ENCODE data around the gene ADIPOR2. TPM values are rescaled to one million over a fixed set of nuclear protein-coding genes. Genes with fewer than 3 reads are reported as not detected.

Gene ADIPOR2
- total RNA-seq, 1 donor from 2014 or later = 50.5 TPM

DNA sequence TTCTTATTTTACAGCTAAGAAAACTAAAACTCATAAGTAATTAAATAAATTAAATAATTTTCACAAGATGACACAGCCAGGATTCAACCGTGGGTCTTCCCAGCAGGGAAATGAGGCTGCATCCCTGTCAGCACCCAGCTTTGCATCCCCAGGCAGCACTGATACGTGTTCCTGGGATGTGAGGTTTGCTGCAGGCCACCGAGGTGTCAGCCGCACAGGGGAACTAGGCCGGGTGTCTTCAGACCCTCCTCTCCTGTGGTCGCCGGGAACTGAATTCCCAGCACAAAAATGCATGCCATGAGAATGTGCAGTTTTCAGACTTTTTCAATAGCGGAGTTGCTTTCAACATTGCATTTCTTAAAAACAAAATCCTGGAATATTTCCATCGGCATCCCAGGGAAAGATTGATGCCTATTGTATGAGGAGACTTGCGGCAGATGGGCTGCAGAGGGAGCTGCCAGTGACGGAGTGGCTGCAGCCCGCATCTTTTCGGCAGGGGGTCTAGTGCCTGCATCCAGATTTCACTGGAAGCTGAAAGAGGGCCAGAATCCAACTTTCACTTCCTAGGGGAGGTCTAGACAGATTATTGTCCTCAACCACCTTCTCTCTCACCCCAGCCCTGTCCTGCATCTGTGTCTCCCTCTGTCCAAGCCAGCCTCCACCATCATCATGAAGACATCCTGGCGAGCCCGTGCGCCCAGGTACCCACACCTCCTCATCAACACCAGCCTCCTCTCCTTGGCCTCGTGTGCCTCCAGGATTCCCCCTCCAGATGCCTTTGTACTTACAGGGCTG, 142.1 kb downstream of the ADIPOR2 start:
- no peak for ATAC-seq

DNA sequence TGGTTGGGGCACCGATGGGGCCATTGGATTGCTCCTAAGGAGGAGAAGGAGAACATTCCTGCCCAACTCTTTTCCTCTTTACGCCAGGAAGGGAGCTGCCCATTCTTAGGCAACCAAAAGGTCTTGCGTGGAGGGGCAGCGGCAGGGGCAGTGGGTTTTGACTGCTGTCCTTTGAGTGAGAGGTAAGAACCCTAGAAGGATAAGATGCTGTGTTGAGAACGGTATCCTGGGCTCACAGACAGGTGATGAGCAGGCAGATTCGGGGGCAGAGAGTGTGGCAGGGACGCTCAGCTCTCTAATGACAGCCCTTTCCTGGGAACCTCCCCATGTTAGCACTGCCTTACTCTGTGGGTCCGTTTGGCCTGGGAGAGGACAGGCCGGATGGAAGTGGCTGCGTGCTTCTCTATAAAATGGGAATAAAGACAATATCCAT, 142.7 kb downstream of the ADIPOR2 start:
- no peak for ATAC-seq

DNA sequence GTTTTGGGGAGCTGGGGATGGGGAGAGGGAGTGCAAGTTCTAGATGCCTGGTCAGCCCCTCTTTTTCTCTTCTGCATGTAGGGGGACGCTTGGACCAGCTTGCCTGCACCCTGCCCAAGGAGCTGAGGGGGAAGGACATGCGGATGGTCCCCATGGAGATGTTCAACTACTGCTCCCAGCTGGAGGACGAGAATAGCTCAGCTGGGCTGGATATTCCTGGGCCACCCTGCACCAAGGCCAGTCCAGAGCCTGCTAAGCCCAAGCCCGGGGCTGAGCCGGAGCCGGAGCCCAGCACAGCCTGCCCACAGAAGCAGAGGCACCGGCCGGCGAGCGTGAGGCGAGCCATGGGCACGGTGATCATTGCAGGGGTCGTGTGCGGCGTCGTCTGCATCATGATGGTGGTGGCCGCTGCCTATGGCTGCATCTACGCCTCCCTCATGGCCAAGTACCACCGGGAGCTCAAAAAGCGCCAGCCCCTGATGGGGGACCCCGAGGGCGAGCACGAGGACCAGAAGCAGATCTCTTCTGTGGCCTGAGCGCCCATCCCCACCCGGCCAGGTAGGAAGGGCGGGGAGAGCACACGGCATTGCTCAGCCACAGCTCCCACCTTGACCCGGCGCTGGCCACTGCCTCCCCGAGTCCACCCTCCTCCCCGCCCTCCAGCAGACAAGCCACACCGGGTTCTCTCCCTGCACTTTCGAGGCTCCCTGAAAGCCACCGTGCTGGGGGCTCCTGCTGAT, 143.5 kb downstream of the ADIPOR2 start:
- no peak for ATAC-seq

DNA sequence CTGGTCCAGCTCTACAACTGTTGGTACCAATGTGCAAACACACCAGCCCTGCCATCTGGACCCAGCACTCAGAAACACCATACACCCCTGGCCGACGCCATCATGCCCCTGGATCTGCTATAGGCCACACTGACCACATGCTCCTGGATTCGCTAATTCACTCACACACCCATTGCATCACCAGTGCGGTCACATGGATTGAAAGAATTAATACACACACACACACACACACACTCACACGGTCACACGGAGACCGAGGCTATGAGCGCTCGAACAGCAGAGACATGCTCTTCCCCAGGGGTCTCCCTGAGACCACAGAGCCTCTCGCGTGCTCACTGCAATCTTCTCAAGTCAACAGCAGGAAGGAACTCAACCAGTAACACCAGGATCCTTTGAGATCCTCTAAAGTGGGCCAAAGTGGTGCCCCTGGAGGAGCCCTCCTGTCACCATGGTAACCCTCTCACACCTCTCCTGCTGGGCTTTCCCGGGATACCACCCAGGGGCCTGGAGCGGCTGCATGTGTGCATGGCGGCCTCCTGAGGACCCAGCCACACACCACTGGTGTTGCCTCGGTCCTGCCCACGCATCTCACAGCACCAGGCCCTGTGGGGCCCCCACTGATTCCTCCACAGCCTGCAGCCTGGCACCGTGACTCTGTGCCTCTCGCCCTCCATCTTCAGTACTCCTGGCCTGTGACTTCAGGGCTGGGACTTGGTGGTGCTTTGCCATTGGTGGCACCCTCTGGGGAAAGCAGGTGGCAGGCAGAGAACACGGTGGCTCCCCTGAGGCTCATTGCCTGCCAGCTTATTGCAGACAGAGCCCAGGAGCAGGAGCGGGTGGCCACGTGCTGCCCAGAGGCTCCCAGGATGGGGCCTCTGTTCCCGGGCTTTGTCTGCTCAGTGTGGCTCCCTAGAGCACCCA, 144.6 kb downstream of the ADIPOR2 start:
- ATAC-seq = no peak

DNA sequence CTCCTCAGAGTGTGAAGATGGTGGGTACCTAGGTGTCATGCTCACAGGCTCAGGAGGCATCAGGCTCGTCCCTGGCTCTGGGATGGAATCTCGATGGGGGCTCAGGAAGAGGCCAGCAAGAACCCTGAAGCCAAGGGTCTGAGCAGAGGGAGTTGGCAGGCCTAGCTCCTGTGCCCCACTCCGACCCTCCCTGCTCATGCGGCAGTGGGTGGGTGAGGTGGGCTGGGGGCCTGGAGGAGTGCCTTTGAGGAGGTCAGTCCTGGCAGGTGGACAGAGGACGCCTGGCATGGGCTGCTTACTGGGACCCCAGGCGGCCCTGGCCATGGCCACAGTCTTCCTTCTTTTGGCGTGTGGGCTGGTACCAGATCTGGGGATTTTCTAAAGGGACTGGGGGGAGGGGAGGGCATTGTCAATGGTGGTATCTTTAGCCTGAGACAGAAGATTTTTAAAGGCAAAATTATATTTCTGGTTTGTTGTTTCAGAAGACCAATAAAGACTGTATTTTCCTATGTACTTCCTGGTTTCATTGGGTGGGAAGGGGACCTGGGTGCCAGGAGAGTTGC, 145.5 kb downstream of the ADIPOR2 start:
- ATAC-seq = no peak

DNA sequence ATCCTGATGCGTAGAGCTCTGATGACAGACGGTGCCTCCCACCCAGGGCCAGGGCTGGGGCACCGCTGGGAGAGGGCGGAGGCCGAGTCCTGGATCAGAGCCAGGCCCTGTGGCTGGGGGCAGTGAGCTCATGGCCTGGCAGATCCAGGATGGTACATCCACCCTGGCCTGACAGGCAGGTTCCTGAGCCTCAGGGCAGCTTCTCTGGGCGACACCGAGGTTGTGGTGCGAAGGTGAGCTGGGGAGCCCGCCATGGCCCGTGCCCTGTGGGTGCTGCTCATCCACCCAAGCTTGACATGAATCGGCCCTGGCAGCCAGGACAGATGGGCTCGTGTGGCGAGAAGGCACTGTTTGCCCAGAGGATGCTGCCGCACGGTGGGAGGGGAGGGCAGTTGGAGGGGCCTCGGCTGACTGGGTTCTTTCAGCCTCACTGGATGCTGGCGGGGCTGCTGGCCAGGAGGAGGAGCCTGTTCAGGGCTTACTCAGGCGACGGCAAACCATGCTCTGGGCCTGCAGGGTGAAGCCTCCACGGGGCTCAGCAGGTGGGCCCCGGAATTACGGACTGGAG, 146.1 kb downstream of the ADIPOR2 start:
- ATAC-seq = peak; percentile 17

DNA sequence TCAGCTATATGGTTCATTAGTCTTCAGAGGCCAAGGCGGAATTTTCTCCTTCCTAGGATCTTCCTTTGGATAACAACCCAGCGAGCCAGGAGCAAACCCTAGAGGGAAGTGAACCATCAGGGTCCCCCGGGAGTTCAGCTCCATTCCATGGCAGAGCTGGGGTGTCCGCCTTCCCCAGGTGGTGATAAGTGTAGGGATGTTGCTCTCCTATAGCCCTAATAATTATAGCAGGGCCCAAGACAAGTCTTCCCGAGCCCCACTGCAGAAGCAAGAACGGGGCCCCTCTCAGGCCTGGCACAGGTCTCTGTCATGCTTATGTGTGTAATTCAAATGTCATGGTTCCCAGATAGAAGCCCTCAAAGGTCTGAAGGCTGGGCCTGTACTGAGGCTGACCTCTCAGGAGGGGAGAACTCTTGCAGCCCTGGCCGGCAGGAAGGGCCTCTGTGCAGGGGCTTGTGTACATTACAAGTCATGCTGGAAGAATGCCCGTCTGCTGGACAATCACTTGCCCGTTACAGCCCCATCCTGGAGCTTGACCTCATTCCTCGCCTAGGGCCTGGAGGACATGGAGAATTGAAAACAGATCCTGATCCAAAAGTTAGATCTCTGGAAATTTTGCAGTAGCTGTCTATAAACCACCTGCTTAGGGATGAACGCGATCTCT, 146.8 kb downstream of the ADIPOR2 start:
- no peak for ATAC-seq

Other genes starting within 250 kb of the ADIPOR2 start
- 6.9 TPM for gene FBXL14, start 96.5 kb upstream of the ADIPOR2 start, total RNA-seq
- gene WNT5B, start 61.8 kb upstream of the ADIPOR2 start, total RNA-seq = 9.8 TPM
- gene LRTM2, start 129.5 kb downstream of the ADIPOR2 start, total RNA-seq = not detected
- gene CACNA2D4, start 227.6 kb downstream of the ADIPOR2 start, total RNA-seq = 1.1 TPM

All from esophagus mucosa (tissue), 1 donor.